ENCODE measurements around the gene PDE11A.

PDE11A gene

DNA sequence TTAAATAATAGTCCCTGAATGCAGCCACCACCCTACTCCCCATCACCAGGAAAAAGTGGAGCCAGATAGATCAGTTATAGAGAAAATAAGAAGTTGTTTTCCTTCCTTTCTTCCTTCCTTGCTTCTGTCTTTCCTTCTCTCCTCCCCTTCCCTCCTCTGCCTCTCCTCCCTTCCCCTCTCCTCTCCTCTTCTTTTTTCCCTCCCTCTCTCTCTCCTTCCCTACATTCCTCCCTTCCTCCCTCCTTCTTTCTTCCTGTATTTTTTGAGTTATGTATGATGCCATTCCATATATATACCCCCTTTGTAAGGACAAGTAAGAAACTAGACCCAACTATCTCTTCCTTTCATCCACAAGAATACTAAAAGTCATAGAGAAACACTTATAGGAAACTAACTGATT, 414.3 kb downstream of the PDE11A start:
- DNase-seq = no peak

DNA sequence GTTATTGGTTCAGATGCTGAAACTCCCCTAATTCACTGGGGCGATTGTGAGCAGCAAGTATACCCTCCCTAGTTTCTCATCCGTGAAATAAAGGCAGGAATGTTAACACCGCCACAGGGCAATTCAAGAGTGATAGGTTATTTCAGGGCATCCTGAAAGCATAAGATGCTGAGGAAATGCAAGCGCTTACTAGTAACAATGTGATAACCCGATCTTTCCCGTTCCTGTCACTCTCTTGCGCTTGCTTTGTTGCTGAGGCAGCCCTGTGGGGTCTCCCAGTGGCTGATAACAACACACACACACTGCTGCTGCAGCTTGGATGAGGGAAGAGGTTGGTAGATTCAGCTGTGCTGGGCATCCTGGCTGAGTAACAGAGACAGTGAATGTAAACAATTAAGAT, 420.7 kb downstream of the PDE11A start:
- no peak for DNase-seq

DNA sequence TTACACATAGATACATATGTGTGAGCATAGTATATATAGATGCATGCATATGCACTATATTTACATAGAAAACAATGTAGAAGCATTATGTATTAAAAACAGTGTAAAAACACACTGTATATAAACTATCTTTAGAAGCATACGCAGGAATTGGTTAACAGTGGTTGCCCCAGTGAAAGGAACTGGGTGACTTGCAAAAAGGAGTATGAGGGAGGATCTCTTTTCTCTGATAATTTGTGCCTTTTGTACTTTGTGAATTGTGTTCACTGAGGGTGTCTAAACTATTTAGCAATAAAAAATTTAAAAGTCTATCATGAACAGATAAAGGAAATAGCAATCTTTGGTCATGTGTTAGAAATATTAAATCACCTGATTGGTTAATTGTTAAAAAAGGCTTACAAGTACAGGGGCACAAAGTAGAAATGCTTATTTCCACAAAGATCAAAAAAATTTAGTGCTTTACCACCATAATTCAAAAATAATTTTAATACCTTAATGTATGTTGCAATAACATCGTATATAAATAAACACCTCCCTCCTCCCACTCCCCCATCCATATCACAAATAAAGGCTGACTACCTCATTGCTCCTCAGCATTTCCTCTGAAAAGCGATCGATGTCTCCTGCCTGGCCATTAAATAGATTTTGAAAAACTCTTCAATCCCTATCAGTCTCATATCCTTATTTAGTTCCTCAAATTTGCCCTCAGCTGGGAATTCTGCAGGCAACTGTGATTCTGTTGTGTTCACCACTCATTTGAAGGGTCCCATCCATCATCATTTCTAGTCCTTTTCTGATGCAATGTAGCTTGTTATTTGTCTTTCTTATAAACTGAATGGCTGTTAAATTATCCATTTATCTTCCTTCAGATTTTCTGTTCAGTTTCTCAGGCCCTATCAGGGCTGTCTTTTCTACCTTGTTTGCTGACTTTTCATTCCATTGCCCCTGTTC, 422.7 kb downstream of the PDE11A start:
- no peak for DNase-seq

DNA sequence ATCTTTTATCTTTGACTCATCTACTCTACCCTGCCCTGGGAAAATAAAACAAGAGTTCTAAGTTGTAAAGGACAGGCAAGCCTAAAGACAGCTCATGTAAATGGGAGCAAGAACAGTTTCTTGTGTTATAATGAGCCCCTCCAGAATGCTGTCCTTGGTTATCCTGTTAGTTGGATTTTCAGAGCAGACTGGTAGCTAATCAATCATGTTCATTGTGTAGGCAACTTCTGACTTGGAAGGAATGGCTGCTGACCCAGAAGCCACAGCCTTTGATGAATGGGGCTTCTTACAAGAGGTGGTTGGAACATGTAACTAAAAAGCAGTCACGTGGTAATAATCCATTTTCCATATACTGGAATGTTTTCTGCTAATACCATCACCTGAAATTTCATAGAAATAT, 425.8 kb downstream of the PDE11A start:
- no peak for DNase-seq

DNA sequence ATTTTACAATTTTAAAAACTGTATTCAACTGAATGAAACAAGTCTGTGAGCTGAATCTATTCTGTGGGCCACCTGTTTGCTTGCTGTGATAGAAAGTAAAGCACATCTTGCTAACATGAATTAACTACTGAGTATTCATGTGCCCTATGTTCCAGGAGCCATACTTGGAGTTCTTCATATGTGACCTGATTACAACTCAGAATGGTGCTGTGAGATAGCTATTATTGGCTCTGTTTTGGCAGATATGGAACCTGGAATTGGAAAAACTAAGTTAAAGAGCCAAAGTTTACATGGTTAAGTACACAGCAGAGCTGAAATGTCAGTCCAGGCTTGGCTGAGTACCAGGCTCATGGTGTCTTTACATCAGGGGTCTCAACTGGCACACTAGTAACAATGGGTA, 426.3 kb downstream of the PDE11A start:
- DNase-seq = no peak

DNA sequence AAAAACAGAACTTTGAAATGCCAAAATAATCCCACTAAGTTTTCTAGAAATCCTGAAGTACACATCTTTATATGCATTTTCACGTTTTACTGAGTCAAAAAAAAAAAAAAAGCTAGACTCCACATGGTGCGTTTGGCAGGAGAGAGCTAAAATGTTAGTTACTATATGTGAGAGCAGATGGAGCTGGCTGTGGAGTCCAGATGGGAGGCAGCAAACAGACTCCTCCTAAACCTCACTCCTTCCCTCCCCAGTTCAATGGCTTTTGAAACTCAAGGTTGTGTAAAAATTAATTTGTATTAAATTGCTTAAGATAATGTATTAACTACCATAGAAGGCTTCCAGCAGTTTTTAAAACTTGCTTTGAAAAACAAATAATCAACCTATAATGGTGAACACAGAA, 431.2 kb downstream of the PDE11A start:
- DNase-seq = no peak

DNA sequence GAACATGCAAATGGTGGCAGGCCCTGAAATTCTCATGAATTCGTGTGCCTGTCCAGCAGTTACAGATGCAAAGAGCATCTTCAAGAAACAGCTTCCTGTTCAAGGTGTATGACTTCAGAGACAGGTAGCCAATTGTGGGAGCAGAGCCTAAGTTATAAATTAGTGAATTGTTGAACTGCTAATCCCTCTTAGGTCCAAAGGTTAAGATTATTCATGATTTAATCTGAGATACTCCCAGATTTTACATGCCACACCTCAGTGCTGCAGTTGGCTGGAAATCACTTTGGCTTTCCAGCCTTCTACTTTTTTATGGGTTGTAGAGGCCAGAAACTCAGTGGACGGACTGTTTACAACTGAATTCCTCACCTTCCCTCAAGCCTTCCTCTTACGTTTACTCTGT, 432.2 kb downstream of the PDE11A start:
- DNase-seq = no peak

DNA sequence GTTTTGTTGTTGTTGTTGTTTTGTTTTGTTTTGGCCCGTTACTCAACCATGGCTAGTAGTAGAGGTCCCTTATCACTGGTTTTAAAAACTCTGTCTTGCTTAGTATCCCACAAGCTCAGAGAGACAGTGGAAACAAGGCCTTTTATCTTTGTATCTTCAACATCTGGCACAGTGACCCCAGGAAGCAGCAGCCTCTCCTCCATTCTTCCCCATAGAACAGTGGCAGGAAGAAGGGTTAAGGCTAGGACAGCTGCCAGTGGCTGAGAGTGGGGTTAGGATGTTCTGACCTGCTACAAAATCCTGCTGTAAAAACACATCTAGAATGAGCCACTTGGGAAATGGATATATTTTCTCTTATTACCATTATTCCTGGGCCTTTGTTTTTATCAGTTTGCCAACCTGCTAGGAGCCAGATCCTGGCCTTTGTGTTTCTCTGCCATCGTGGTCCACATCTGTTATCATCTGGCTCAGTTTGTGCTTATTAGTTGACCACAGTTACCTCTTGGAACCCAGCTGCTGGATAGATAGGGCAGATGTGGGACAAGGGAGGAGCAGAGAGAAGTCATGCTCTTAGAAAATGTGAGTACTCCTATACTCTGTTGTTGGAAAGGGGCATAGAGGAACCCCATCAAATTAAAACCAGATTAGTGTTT, 433.2 kb downstream of the PDE11A start:
- DNase-seq = no peak

DNA sequence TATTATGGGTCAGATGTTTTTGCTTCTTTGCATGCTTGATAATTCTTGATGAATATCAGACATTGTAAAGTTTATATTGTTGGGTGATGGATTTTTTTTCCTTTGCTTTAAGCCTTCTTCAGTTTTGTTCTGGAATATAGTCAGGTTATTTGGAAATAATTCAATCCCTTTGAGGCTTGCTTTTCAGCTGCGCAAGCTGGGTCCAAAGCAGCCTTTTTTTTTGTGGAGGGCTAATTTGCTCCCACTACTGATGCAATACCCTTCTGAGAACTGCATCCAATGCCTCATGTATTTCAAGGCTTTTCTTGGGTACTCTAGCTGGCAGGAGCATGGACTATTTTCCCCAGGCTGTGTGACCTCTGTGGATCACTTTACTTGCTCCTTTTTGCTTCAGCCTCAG, 434.1 kb downstream of the PDE11A start:
- DNase-seq = no peak

DNA sequence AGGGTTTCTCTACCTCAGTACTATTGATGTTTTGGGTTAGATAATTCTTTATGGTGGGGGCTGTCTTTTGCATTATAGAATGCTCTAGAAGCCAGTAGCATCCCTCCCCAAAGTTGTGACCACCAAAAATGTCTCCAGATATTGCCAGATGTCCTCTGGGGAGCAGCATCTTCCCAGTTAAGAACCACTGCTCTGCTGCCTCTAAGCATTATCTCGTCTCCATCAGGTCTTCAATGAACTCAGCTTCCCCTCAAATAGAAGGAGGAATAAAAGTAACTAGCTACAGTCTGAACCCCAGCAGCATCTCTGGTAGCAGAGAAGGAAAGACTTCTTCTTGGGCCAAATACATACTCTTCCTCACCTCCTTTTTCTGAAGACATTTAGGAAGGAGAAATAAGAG, 435.9 kb downstream of the PDE11A start:
- DNase-seq = no peak

DNA sequence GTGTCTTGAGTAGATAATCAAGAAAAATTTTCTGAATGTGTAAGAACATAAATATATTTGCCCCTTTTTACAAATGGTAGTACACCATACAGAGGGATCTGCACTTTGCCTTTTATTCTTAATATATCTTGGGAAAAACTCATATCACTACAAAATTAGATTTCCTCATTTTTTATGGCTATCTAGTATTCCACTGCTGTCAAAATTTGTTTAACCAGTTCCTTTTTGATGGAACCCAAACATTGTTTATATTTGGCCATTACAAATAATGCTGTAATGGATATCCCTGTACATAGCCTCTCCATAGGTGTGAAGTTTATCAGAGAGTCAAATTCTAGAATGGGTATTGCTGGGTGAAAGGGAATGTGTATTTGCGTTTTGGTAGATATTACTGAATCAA, 436.9 kb downstream of the PDE11A start:
- DNase-seq = no peak

DNA sequence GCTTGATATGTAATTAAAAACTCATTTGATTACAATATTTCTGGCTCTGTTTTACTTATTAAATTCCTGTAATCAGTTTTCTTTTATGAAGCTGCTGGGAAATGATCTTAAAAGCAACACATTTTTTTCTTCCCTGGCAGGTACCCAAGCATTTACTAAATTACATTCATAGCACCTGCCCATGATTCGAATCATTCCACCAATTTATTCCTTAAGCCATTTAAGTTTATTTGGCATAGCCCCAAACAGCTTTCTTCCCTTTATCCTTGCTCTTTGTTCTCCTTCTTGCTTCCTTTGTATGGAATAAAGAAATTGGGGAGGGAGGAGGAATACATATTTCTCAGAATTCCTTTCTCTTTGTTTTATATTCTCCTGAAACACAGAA, 438.7 kb downstream of the PDE11A start:
- DNase-seq = no peak

DNA sequence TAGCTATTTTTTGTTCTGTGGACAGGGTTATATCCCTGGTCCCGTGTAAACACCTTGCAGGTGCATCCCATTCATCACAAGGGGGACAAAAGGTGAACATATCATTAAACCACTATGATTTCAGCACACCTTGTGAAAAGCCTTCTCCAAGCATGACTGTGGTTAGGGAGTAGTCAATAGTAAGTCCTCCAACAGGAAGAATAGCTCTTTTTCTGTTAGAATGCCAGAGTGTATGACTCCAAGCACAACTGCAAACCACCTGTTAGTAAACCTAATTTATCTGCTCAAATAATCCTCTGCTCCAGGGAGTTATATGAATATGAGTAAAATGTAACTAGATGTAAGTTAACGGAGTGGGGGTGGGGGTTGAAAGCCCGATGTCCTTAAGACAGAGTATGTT, 439.5 kb downstream of the PDE11A start:
- DNase-seq = no peak

DNA sequence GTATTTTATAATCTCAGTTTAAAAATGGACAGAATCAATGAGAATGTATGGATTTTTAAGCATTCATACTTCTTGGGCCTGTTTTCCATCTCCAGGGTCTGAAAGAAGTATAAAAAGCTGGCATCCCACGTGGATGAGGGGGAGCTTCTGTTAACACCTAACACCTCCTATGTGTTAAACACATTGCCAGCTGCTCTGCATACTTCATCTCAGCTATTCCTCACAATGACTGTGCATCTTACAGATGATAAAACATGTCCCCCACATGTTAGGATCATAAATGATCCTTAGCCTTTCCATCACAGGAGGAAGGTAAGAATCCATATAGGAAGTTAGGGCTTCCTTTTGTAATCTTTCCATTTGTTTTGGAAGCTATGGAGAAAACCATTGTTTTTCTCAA, 440.9 kb downstream of the PDE11A start:
- DNase-seq = no peak

DNA sequence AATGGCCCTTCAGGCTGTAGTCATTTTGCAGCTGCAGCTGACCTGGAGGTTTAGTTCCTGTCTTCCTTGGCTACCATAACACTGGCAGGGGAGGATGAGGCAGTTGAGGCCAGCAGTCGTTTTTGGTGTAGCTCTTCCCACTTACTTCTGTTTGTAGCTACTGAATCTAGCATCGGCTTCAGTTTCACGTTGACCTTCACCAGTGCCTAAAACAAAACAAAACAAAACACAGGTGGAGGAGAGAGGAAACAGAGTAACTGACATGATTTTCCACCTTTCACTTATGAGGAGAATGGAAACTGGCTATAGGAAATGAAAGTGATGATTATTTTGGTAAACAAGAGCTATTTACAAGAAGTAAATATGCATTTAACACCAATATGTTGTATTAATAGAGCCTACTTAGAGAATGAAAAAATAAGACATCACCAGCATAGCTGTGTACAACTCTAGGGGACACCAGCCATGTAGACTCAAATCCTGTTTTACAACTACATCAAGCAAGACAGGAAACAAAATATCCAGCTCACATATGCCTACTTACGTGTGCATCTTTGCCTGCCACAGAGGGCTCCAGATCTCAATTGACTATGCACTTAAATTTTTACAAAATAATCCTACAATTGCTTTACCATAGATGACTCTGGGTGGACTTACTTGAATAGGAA, 443.1 kb downstream of the PDE11A start:
- DNase-seq = no peak

DNA sequence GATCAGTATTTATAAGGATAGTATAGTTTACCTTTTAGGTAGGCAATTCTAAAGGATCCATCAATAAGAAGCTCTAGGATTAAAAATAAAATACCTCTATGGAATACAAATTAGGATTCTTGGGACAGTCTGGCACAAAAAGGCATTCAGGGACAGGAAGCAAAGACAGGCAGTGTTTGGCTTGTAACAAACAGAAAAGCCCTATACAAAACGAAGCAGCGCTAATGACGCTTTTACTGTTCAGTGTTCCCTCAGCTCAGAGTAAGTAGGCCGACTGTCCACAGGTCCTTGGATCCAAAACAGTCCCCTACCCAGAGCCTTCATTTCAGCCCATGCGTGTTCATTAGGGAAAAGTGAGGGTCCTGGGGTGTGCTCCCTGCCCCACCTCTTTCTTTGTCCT, 443.7 kb downstream of the PDE11A start:
- DNase-seq = no peak

DNA sequence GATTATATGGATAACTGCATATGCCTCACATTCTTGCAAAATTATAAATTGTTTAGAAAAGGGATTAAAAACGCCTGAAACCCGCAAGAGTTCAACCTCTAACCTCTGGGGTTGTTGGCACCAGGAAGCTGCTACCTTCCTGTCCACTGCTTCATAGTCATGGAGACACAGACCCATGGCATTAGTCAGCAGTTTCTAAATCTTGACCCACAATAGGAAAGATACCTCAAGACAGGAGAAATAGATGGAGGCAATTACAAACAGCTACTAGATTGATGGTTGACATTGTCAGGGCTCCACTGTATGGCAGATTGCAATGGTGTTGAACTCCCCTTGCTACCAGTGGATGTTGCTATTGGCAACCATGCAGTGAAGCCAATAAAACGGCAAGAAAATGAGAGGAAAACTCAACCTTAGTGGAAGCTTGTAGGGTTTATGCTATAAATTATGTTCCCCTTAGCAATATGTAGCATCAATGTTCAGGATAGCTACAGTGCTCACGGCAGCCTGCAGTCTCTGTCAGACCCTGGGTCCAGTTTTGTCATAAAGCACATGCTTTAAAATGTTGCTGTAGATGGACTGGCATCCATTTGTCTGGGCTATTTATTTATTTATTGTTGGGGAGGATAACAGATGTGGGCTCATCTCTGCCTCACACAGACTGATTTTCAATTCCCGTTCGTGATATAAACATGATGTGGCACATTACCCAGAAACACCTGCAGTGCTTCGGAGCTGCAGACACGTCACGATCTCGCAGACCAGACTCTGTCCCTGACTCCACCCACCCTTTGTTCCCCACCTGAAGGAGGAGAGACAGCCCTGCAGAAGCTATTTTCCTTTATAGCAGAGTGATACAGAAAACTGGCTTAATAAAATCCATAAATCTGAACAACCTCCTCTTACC, 446.6 kb downstream of the PDE11A start:
- no peak for DNase-seq

DNA sequence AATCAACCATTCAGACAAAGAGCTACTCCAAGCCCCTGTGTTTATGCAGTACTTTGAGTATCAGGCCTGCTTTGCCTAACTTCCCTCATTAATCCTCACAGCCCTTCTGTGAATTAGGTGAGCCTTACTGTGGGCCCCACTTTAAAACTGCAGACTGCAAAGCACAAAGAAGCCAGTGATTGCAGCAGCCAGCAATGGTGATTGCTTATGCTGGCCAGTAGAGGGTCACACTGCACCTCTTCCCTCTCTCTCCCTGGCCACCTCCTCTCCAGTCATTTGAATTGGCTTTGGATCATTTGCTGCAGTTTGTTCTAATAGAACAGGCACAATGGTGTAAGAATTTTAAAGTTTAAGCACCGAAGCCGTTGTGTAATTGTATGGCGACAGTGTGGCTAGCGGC, 450.1 kb downstream of the PDE11A start:
- DNase-seq = no peak

DNA sequence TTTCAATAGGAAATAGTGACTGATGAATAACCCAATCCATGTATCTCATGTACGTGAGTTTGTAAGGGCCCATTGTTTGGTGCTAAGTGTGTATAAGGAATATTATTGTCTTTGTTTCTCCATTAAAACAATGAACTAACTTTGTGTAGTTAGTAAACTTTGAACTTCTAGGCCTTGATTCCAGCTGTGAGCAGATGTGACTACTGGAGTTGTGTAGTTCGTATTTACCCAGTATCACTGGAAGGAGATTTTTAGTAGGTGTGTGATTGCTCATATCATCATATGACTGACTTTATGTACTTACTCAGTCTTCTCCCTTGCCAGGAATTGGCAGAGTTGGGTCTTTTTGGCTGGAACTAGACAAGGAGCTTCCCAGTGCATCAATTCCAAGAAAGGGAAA, 452.6 kb downstream of the PDE11A start:
- no peak for DNase-seq

DNA sequence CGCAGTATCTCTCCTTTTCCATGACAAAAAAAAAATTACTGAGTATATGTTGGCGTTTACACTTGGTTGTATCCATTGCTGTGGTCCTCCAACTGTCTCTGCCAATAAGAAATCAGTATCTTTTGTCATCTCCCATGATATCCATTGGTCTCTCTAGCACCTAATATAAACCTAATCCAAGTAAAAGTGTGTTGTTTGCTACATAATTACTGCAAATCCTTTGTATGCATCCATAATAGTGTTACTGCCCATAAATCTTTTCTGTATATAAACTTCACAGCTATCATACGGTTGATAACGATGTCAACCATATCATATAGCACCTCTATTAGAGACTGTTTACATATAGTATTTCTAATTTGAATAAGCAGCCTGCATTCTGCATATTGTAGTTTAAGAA, 453.1 kb downstream of the PDE11A start:
- no peak for DNase-seq

DNA sequence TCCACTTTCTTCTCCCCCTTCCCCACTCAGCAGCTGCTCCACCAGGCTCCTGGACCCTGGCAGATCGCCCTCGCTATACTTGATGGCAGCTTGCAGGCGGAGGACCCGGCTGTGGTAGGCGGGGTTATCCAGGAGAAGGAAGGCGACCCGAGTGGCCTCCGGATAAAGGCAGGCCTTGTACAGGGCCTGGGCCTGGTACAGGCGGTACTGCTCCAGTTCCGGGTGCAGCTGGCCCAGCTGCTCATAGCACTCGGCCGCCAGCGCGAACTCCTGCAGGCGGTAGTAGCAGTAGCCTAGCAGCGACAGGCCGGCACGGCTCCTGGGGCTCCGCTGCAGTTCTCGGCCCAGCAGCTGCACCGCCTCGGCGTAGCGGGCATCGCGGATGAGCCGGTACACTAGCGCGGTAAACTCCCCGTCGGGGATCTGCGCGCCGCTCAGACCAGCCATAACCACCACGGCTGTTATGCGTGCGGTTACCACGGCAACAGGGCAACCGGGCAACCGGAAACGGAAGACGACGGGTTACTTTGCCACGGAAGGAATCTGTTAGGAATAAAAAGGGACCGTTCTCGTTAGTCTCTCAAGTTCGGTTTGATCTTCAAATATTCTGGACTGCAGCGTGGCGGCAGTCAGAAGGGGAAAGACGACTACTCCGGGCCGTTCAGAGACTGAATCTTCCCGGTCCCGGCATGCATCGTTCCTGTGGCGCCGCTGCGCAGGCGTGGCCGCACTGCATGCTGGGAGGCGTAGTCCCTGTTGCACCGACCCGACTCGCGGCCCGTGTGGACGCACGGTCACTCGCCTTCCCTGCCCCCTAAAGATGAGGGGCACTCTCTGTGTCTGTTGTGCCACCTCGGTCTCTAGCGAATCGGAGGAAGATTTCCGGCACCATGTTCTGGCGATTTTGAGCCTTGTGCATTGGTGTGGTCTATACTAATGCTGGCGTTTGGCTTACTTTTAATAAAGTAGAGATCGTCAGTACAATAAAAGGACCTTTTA, 454.0 kb downstream of the PDE11A start:
- DNase-seq = peak; percentile 96

DNA sequence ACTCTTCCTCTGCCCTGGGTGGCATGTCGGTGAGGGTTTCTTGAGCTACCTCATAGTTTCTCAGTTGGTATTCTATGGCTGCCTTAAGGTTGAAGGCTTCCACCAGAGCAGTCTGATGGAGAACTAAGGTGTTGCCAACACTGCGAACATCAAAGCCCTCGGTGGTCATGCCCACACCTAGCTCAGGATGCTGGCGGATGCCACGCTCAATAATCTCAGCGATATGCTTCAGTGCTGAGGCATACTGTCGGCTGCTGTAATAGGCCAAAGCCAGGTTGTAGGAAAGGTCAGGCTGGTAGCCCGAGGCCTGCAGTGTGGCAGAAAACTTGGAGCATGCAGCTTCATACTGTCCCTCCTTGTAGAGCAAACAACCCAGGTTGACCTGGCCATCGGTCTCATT, 454.7 kb downstream of the PDE11A start:
- DNase-seq = no peak

Data from activated effector memory CD4-positive, alpha-beta T cell treated with anti-CD3 and anti-CD28 coated beads, Interleukin-2, amount 50 U/mL, for 16 hours (primary cell).